NAMALWA (cell line): ENCODE data around the gene RTN4.
"Not testable (repeated sequence)": the region's sequence is repeated elsewhere in the genome, so short reads cannot be mapped to it uniquely, and the experiment has no call there.

Experiments used
- DNase-seq: peaks from one replicate; pipeline ENCODE4 v3.0.0-alpha.2; 2015; ENCODE audit warnings: low spot score

Gene RTN4, protein sequence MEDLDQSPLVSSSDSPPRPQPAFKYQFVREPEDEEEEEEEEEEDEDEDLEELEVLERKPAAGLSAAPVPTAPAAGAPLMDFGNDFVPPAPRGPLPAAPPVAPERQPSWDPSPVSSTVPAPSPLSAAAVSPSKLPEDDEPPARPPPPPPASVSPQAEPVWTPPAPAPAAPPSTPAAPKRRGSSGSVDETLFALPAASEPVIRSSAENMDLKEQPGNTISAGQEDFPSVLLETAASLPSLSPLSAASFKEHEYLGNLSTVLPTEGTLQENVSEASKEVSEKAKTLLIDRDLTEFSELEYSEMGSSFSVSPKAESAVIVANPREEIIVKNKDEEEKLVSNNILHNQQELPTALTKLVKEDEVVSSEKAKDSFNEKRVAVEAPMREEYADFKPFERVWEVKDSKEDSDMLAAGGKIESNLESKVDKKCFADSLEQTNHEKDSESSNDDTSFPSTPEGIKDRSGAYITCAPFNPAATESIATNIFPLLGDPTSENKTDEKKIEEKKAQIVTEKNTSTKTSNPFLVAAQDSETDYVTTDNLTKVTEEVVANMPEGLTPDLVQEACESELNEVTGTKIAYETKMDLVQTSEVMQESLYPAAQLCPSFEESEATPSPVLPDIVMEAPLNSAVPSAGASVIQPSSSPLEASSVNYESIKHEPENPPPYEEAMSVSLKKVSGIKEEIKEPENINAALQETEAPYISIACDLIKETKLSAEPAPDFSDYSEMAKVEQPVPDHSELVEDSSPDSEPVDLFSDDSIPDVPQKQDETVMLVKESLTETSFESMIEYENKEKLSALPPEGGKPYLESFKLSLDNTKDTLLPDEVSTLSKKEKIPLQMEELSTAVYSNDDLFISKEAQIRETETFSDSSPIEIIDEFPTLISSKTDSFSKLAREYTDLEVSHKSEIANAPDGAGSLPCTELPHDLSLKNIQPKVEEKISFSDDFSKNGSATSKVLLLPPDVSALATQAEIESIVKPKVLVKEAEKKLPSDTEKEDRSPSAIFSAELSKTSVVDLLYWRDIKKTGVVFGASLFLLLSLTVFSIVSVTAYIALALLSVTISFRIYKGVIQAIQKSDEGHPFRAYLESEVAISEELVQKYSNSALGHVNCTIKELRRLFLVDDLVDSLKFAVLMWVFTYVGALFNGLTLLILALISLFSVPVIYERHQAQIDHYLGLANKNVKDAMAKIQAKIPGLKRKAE

DNA sequence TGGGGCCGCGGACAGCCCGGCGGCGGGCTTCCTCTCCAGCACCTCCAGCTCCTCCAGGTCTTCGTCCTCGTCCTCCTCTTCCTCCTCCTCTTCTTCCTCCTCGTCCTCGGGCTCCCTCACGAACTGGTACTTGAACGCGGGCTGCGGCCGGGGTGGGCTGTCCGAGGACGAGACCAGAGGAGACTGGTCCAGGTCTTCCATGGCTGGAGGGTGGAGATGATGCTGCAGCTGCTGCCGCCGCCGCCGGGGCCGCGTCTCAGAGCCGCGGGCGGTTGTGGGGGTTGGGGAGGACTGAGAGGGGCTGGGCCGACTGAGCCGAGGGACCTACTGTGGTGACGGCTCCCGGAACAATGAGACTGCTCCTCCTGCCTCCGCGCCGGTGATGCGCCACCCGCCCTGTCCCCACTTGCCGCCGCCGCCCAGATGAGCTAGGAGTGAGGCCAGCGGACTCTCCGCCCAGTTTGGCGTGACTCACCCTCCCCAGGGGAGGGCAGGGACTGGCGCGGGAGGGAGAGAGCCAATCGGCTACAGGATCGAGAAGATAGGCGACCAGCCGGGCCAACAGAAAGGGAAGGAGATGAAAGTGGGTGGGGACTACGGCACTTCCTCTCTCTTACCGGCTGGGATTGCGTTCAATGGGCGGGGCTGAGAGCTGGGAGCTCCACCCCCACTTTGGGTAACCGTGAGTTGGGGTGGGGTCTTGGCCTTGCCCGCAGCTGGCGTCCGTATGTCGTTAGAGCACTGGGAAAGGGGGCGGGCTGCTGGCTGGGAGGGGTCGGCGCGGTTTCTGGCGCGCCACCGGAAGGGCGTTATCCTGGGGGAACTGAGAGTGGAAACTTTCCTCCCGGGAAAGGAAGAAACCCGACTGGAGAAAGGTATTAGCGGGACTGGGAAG is at the start of gene RTN4:
RTN4 (minus strand) TSS at position 352 of the 895 bp plus-strand sequence; CDS start at position 201, 151 bp downstream.
- DNase-seq = peak; percentile 100

DNA sequence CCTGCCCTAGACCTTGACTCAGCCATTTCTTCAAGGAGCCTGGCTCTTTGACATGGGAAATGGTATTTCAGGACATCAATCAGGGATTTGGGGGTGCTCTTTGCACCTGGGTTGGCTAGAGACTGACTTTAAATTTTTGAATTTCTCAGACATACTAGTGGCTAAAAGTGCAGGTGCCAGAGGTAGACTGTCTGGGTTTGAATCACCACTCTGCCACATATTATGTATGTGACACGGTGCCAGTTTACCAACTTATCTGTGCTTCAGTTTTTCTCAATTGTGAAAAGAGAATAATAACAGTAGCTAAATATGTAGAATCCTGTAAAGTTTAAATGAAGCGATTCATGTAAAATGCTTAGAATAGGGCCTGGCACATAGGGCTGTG is 49.2 kb upstream of the RTN4 start:
- DNase-seq = peak; percentile 12

DNA sequence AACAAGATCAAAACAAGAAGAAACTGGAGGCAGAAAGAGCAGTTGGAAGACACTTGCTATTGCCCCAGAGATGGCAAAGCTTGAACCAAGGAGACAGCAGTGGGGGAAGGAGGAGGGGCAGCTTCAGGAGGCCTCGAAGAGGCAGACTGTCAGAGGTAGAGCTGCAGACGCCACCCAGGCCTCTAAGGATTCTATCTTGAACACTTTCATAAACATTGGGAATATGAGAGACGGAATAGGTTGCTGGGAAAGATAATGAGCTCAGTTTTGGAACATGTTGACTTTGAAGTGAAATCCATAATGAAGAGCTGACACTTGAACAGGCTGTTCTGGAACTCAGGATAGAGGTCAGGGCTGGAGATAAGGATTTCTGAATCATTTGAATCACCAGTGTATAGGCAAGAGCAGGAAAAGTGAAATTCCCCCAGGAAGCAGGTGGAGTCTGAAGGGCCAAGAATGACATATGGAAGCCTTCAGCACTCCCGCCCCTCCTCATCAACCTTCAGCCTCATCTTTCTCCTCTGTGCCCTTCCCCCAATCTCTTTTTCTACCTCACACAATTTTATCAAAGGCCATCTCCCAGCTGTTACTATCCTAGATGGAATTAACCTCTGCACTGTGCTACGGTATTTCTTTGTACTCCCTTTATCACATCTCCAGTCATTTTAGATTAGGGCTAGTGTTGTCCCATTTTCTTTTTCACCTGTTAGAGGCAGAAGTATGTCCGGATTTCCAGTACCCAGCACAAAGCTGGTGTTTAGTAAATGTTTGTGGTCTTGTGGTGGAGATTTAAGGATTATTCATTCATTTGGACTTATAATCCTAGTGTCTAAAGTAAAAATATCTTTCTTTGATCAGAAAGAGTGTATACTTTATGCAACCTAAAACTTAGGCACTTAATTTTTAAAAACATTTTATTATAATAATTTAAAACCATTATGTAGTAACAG is 47.5 kb upstream of the RTN4 start:
- DNase-seq = no peak

DNA sequence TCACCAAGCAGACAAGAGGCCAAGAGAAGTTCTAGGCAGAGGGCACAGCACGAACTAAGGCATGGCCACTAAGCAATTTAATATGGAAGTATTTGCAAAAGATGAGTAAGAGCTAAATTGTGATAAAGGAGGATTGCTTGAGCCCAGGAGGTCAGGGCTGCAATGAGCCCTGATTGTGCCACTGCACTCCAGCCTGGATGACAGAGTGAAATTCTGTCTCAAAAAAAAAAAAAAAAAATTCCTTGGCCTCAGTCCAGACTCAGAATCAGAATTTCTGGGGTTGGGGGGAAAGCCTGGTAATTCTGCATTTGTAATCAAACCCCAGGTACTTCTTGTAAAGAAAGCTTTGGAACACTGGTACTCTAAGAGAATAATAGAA is 46.8 kb upstream of the RTN4 start:
- no peak for DNase-seq

DNA sequence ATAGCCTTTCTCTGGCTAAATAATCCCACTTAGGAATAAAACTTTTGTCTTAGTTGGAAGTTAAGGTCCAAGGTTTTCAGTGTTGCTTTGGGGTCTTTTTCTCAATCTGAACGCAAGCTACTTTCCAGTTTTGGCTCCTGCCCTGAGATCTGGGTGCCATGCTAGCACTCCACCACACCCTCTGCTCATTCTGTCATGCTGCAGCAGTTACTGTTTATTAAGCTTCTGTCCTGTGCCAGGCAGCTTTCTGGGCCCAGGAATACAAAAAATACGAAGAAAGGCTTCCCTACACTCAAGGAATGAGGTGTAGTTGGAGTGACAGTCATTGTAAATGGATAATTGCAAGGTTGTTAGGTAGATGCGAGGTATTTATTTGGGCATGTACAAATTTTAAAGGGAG is 46.3 kb upstream of the RTN4 start:
- no peak for DNase-seq

DNA sequence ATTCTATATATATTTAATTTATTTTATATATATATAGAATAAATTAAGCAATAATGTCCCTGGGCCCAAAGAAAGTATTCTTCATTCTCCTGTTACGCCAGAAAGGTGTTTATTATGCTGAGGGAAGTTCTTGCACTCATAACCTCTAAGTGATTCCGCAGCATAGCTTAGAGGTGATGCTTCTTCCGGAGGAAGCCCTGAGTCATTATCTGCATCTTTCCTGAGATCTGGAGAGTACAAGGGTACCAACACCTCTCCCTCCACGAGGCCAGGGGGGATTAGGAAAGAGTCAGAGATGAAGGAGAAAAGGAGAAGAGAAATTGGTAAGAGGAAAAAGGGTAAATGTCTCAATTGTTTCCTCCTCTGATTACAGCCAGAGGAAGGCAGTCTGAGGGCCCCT is 43.1 kb upstream of the RTN4 start:
- DNase-seq = no peak

DNA sequence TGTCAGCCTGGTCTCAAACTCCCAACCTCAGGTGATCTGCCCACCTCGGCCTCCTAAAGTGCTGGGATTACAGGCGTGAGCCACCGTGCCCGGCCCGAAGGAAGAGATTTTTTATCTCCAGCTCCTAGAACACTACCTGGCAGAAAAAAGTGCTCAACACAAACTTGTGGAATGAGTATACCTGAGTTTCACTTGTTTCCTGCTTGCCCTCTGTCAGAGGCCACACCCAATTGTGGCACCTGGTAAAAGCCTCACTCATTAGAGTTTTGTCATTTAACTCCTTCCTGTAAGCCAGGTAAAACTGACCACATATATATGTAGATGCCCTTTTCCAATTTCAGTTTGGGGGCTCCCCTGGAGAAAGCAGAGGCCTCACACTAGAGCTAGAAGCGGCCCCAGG is 42.2 kb upstream of the RTN4 start:
- DNase-seq = no peak

DNA sequence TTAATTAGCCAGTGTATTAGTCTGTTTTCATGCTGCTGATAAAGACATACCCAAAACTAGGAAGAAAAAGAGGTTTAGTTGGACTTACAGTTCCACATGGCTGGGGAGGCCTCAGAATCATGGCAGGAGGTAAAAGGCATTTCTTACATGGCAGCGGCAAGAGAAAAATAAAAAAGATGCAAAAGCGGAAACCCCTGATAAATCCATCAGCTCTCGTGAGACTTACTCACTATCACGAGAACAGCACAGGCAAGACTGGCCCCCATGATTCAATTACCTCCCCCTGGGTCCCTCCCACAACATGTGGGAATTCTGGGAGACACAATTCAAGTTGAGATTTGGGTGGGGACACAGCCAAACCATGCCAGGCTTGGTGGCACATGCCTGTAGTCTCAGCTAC is 41.4 kb upstream of the RTN4 start:
- DNase-seq = not testable (repeated sequence)

DNA sequence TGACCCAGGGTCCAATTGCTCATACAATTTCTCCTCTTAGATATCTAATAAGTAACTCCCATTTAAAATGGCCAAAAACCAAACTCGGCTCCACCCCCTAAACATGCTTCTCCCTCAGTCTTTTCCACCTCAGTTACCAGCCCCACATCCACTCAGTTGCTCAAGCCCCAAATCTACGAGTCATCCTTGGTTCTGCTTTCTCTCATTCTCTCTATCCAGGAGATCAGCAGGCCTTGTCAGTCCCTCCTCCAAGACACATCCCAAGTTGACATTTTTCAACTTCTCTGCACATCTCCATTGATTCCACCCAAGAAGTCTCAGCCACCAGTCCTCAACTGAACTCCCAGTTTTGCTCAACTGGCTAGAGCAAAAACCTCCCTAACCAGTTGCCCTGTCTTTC is 40.5 kb upstream of the RTN4 start:
- no peak for DNase-seq

DNA sequence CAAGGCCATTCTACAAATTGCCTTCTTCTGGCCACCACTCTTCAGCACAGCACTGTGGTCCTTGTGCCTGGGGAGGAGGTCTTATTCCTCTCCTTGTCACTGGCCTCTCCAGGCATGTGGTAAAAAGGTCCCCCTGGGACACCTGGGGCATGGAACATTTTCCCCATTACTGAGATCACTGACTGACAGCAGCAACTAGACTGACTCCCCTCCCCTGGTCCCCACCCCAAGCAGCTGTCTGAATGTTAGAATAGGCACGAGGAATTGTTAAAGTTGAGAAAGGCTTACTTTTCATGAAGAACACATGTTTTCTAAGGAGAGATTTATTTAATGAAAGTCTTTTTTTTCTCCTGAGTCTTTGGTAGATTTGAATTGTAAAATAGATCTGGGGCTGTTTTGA is 39.5 kb upstream of the RTN4 start:
- DNase-seq = no peak

DNA sequence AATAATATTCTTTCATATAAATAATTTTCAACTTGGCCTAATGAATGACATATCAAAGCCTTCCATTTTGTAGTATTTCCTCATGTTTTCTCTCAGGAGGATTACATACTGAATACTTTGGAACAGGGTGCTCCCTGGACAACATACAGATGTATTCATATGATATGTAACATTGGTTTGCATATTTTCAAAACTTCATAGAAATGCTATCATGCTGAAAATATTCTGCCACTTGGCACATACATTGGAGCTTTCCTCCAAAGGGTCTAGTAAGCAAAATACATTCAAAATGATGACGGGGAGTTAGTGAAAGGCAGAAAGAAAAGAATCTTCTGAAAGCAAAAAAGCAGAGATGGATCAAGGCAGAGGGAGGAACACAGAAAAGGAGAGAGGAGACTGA is 38.1 kb upstream of the RTN4 start:
- no peak for DNase-seq

DNA sequence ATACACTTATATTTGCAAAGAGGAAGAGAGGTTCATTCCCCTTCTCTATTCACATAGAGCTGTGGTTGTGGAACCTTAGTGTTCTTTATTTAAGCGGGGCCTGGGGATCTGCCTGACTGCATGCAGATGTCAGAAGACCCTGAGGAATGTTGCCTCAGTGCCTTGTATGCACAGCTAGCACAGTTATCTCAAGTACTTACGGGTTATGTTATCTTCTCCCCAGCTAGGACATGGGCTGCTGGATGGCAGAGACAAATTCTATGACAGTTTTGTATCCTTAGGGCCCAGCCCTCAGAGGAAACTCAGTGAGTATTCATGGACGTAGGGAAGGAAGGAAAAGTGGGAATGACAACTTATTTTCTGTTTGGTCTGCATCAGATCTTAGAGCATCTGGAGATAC is 37.7 kb upstream of the RTN4 start:
- DNase-seq = no peak

DNA sequence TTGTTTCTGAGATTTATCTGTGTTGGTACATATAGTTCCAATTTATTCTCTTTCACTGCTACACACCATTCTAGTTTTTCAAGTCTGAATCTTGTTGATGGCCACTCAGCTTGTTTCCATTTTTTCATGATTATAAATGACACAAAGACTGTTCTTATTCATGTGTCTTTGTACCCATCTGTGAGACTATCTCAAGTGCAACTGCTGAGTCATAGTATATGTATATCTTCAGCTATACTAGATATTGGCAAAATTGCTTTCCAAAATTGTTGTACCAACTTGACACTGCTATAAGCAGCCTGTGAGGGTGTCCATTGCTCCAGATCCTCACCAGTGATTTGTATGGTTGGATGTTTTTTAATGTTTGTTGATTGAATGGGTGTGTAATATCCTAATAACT is 37.2 kb upstream of the RTN4 start:
- DNase-seq = no peak

DNA sequence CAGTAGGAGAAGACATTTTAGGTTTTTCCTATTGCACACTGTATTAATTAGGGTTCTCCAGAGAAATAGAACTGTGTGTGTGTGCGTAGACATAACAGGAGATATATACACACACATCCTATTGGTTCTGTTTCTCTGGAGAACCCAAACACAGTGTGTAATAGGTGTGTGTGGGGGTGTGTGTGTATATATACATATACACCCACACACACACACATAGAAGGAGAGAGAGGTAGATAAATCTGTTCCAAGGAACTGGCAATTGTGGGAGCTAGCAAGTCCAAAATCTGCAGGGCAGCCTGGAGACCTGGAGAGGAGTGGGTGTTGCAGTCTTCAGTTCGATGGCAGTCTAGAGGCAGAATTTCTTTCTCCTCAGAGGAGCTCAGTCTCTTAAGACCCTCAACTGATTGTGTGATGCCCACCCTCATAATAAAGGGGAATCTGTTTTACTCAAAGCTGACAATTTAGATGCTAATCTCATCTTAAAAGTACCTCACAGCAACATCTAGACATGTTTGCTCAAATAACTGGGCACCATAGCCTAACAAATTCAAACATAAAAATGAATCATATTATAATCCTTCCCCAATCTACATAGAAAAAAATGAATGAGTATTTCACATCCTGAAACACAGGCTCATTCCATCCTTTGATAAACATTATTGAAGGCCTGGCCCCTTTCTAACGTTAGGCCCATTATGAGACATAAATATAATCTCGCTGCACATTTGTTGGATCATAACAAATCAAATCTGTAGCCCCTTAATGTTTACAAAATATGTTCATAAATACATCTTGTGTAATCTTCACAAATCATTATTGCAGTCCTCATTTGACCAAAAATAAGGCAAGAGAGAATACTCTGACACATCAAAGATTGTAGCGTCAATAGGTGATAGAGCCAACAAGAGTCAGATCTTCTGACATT is 35.1 kb upstream of the RTN4 start:
- no peak for DNase-seq

DNA sequence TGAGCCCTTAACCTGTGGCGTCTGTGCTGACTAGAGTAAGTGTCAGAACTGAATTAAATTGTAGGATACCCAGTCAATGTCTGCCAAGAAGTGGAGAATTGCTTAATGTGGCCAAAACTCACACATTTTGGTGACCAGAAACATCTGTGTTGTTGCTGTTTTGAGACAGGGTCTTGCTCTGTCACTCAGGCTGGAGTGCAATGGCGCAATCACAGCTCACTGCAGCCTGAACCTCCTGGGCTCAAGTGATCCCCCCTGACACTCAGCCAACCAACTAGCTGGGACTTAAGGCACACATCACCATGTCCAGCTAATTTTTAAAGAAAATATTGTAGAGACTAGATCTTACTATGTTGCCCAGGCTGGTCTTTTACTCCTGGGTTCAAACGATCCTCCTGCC is 34.4 kb upstream of the RTN4 start:
- no peak for DNase-seq

DNA sequence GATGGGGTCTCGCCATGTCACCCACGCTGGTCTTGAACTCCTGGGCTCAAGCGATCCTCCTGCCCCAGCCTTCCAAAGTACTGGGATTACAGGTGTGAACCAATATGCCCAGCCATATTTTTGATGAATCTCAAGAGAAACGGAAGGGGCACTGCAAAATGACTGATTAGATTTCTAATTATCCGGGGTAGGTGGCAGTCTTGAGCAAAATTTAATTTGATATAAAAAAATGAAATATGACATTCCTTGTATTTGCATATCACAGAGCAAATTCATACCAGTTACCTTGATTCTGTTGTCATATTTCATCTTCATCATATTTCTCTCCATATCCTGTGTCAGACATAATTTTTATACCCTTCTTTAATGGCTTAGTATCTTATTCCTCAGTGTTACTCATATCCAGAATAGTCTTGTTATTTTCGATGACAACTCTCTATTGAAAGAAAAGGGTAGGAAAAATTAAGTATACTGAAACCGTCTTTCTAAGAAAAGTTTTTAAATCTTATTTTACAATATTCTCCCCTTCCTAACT is 30.0 kb upstream of the RTN4 start:
- no peak for DNase-seq

DNA sequence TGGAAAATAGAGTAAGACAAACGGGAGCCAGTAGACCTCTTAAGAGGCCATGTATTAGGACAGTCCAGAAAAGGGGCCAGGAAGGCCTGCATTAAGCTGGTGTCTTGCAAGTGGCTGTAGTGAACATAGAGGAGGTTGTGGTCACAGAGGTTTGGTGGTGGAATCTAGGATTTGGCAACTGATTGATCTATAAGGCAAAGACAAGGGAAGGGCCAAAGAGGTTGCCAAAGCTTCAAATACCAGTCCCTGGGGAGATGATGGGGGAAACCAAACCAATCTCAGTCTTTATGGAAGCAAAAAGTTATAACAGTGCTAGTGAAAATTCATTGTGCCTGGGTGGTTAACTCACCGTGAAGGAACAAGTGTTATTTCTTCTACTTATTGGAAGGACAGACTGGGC is 28.7 kb upstream of the RTN4 start:
- no peak for DNase-seq

DNA sequence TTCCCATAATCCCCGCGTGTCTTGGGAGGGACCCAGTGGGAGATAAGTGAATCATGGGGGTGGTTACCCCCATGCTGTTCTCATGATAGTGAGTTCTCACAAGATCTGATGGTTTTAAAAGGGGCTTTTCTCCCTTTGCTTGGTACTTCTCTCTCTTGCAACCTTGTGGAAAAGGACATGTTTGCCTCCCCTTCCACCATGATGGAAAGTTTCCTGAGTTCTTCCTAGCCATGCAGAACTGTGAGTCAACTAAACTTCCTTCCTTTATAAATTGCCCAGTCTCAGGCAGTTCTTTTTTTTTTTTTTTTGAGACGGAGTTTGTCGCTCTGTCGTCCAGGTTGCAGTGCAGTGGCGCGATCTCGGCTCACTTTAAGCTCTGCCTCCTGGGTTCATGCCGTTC is 26.5 kb upstream of the RTN4 start:
- no peak for DNase-seq

DNA sequence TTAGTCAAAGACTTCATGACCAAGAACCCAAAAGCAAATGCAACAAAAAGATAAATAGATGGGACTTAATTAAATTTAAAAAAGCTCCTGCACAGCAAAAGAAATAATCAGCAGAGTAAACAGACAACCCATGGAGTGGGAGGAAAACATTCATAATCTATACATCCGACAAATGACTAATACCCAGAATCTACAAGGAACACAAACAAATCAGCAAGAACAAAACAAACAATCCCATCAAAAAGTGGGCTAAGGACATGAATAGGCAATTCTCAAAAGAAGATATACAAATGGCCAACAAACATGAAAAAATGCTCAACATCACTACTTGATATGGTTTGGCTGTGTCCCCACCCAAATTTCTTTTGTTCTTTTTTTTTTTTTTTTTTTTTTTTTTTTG is 25.8 kb upstream of the RTN4 start:
- DNase-seq = not testable (repeated sequence)
